H1 (cell line): Measurements from ENCODE around the gene CC2D1A. TPM values are rescaled to one million over a fixed set of nuclear protein-coding genes. Genes with fewer than 3 reads are reported as not detected.

Source experiments
- CTCF ChIA-PET: fragments of 300-600 bp; sonication (Branson Sonifier 250); formaldehyde crosslinking; loops from one replicate; lab custom pipeline; 2021; ENCODE audit not compliant: partially characterized antibody; lab: Charles Lee
- POLR2A ChIA-PET: fragments of 300-600 bp; sonication (Branson Sonifier 250); formaldehyde crosslinking; loops from one replicate; lab custom pipeline; 2021; ENCODE audit warnings: inconsistent platforms; ENCODE audit not compliant: partially characterized antibody; lab: Charles Lee
- DNase-seq, 2 experiments: peaks; one replicate each; pipeline versions ENCODE4 v3.0.0 to v3.0.0-alpha.2; 2010 to 2022; ENCODE audit warnings: low spot score in 2 of 2, low read depth in 1 of 2, mixed read lengths in 1 of 2
- FAIRE-seq: peaks from 2 replicates; lab custom pipeline; 2011; peaks lifted over from hg19 to GRCh38; lab: Jason Lieb, UNC
- H2AFZ ChIP-seq: 2 replicates; pipeline ENCODE4 v1.8.1; 2012; ENCODE audit warnings: low read length, inconsistent platforms
- H2AK5ac ChIP-seq: 2 replicates; pipeline ENCODE4 v1.6.1; 2013; ENCODE audit warnings: low read depth, low read length
- H2BK120ac ChIP-seq: replicated peaks from 2 replicates; pipeline ENCODE3; 2013; ENCODE audit warnings: low read depth, low read length, inconsistent platforms
- H2BK12ac ChIP-seq: 2 replicates; pipeline ENCODE4 v1.6.1; 2013; ENCODE audit warnings: low read depth, low read length
- H2BK15ac ChIP-seq: 2 replicates; pipeline ENCODE4 v1.6.1; 2013; ENCODE audit warnings: low read length
- H2BK20ac ChIP-seq: 2 replicates; pipeline ENCODE4 v1.6.1; 2013; ENCODE audit warnings: low read length
- H2BK5ac ChIP-seq: 2 replicates; pipeline ENCODE4 v1.6.1; 2013; ENCODE audit warnings: low read depth, low read length
- H3K14ac ChIP-seq: 2 replicates; pipeline ENCODE4 v1.6.1; 2013; ENCODE audit warnings: inconsistent platforms; ENCODE audit not compliant: insufficient read length
- H3K18ac ChIP-seq: 2 replicates; pipeline ENCODE4 v1.6.1; 2013; ENCODE audit warnings: low read length; ENCODE audit errors: extremely low read depth
- H3K23ac ChIP-seq: 2 replicates; pipeline ENCODE4 v1.6.1; 2013; ENCODE audit warnings: inconsistent platforms; ENCODE audit not compliant: insufficient read length
- H3K23me2 ChIP-seq: 2 replicates; pipeline ENCODE4 v1.6.1; 2013; ENCODE audit warnings: low read depth, low read length
- H3K27ac ChIP-seq: 2 replicates; pipeline ENCODE4 v1.6.1; 2011; ENCODE audit warnings: low read depth, low read length, inconsistent platforms
- H3K27me3 ChIP-seq, 4 experiments: replicated peaks in 1 of 4; 1 replicate in 1 of 4; 2 replicates in 3 of 4; pipeline versions ENCODE4 v1.6.1 to v1.8.1; 2011 to 2013; ENCODE audit warnings: low read length in 3 of 4, mild to moderate bottlenecking in 3 of 4, inconsistent platforms in 2 of 4, mixed read lengths in 2 of 4, moderate library complexity in 1 of 4; ENCODE audit not compliant: control insufficient read depth in 3 of 4, insufficient read depth in 3 of 4; ENCODE audit errors: extremely low read depth in 1 of 4
- H3K36me3 ChIP-seq, 4 experiments: 2 replicates each; pipeline versions ENCODE4 v1.6.1 to v1.8.1; 2011 to 2013; ENCODE audit warnings: mild to moderate bottlenecking in 4 of 4, low read length in 3 of 4, moderate library complexity in 2 of 4, control low read depth in 1 of 4, inconsistent platforms in 1 of 4; ENCODE audit not compliant: insufficient read depth in 4 of 4, control insufficient read depth in 2 of 4
- H3K4ac ChIP-seq: replicated peaks from 2 replicates; pipeline ENCODE3; 2013; ENCODE audit warnings: low read length, low read depth, mixed read lengths, inconsistent platforms; ENCODE audit not compliant: insufficient read length
- H3K4me1 ChIP-seq, 4 experiments: replicated peaks in 1 of 4; 1 replicate in 1 of 4; 2 replicates in 3 of 4; pipeline versions ENCODE4 v1.6.1 to v1.8.1; 2011 to 2013; ENCODE audit warnings: low read length in 3 of 4, inconsistent platforms in 2 of 4, mixed read lengths in 1 of 4; ENCODE audit not compliant: insufficient read depth in 4 of 4, control insufficient read depth in 3 of 4
- H3K4me2 ChIP-seq, 2 experiments: 2 replicates each; pipeline versions ENCODE4 v1.6.1 to v1.8.1; 2011 to 2013; ENCODE audit warnings: low read depth in 2 of 2, low read length in 2 of 2, control low read depth in 1 of 2, inconsistent platforms in 1 of 2, mild to moderate bottlenecking in 1 of 2; ENCODE audit not compliant: insufficient read depth in 1 of 2
- H3K4me3 ChIP-seq, 4 experiments: fragments of 200-600, 300-600 bp in 1 of 4; sonication (generic), shearing (Covaris generic), sonication (Bioruptor Twin) in 1 of 4; 2 replicates each; pipeline versions ENCODE4 v1.5.1 to v1.8.1; 2011 to 2016; ENCODE audit warnings: low read length in 4 of 4, low read depth in 3 of 4, control low read depth in 2 of 4, inconsistent platforms in 2 of 4, mild to moderate bottlenecking in 2 of 4, mixed read lengths in 1 of 4, moderate library complexity in 1 of 4; ENCODE audit not compliant: insufficient read depth in 2 of 4; ENCODE audit errors: extremely low read depth in 1 of 4
- H3K56ac ChIP-seq: replicated peaks from 2 replicates; pipeline ENCODE3; 2013; ENCODE audit warnings: low read depth, mild to moderate bottlenecking, mixed read lengths, low read length, inconsistent platforms; ENCODE audit not compliant: insufficient read length
- H3K79me1 ChIP-seq: 2 replicates; pipeline ENCODE4 v1.6.1; 2013; ENCODE audit warnings: low read depth, low read length, control low read depth
- H3K79me2 ChIP-seq, 2 experiments: 2 replicates each; pipeline versions ENCODE4 v1.6.1 to v1.8.1; 2012 to 2013; ENCODE audit warnings: low read length in 2 of 2, mild to moderate bottlenecking in 2 of 2, inconsistent platforms in 1 of 2; ENCODE audit not compliant: insufficient read depth in 2 of 2, control insufficient read depth in 1 of 2
- H3K9ac ChIP-seq, 4 experiments: replicated peaks in 1 of 4; 1 replicate in 1 of 4; 2 replicates in 3 of 4; pipeline versions ENCODE4 v1.6.1 to v1.8.1; 2011 to 2013; ENCODE audit warnings: low read depth in 3 of 4, low read length in 3 of 4, control low read depth in 2 of 4, mild to moderate bottlenecking in 2 of 4, moderate library complexity in 2 of 4, inconsistent platforms in 1 of 4; ENCODE audit errors: extremely low read depth in 1 of 4
- H3K9me3 ChIP-seq, 2 experiments: 2 replicates each; pipeline versions ENCODE4 v1.6.1 to v1.8.1; 2012 to 2013; ENCODE audit warnings: mild to moderate bottlenecking in 2 of 2, moderate library complexity in 2 of 2, control low read depth in 1 of 2, inconsistent platforms in 1 of 2, low read depth in 1 of 2, low read length in 1 of 2, mixed read lengths in 1 of 2; ENCODE audit not compliant: insufficient read depth in 2 of 2
- H4K20me1 ChIP-seq, 2 experiments: replicated peaks in 1 of 2; 2 replicates each; pipeline versions ENCODE3 to v1.8.1; 2011 to 2013; ENCODE audit warnings: inconsistent platforms in 2 of 2, low read length in 2 of 2, mild to moderate bottlenecking in 1 of 2; ENCODE audit not compliant: insufficient read depth in 2 of 2, control insufficient read depth in 1 of 2
- H4K5ac ChIP-seq: 2 replicates; pipeline ENCODE4 v1.6.1; 2013; ENCODE audit warnings: low read length, low read depth, mixed read lengths, inconsistent platforms; ENCODE audit not compliant: insufficient read length
- H4K8ac ChIP-seq: 2 replicates; pipeline ENCODE4 v1.8.0; 2013; ENCODE audit warnings: mild to moderate bottlenecking, moderate library complexity, low read length, inconsistent platforms; ENCODE audit not compliant: insufficient read depth; ENCODE audit errors: extremely low read depth
- H4K91ac ChIP-seq: replicated peaks from 2 replicates; pipeline ENCODE3; 2013; ENCODE audit warnings: low read length, mixed read lengths, inconsistent platforms; ENCODE audit not compliant: insufficient read length
- EP300 ChIP-seq, 2 experiments: IDR thresholded peaks; 1 replicate in 1 of 2; 2 replicates in 1 of 2; pipeline ENCODE4 v1.6.1; 2011 to 2012; ENCODE audit warnings: low read depth in 2 of 2, low read length in 2 of 2, mild to moderate bottlenecking in 2 of 2, borderline replicate concordance in 1 of 2, inconsistent platforms in 1 of 2, moderate library complexity in 1 of 2
- HDAC2 ChIP-seq, 2 experiments: fragments of 300-600 bp in 1 of 2; sonication (generic) in 1 of 2; IDR thresholded peaks; 2 replicates each; pipeline ENCODE4 v1.6.1; 2011 to 2012; ENCODE audit warnings: low read depth in 2 of 2, low read length in 2 of 2, mild to moderate bottlenecking in 2 of 2, moderate library complexity in 2 of 2, borderline replicate concordance in 1 of 2, inconsistent platforms in 1 of 2
- RAD21 ChIP-seq, 2 experiments: IDR thresholded peaks in 1 of 2; conservative IDR thresholded peaks in 1 of 2; 2 replicates each; pipeline ENCODE4 v1.6.1; 2011; ENCODE audit warnings: low read depth in 2 of 2, low read length in 2 of 2, improper control_type of control experiment in 1 of 2, inconsistent platforms in 1 of 2, mild to moderate bottlenecking in 1 of 2, moderate library complexity in 1 of 2
- RBBP5 ChIP-seq: IDR thresholded peaks from 2 replicates; pipeline ENCODE4 v1.7.1; 2012; ENCODE audit warnings: low read depth, mild to moderate bottlenecking, inconsistent platforms, low read length, moderate library complexity, borderline replicate concordance
- RNF2 ChIP-seq: fragments of 200-900, 300-1000 bp; sonication (generic); IDR thresholded peaks from 2 replicates; pipeline ENCODE4 v1.7.1; 2016; ENCODE audit warnings: borderline replicate concordance, low read depth, mild to moderate bottlenecking, antibody characterized with exemption, low read length; ENCODE audit not compliant: poor library complexity, severe bottlenecking; ENCODE audit errors: missing control alignments
- SIRT6 ChIP-seq: IDR thresholded peaks from one replicate; pipeline ENCODE4 v1.7.1; 2012; ENCODE audit warnings: low read length, inconsistent platforms
- SP1 ChIP-seq: IDR thresholded peaks from 2 replicates; pipeline ENCODE4 v1.6.1; 2011; ENCODE audit warnings: low read depth, low read length
- SP2 ChIP-seq: IDR thresholded peaks from 2 replicates; pipeline ENCODE4 v1.6.1; 2012; ENCODE audit warnings: mild to moderate bottlenecking, low read length, inconsistent platforms
- SUZ12 ChIP-seq: fragments of 200-600 bp; sonication (generic); IDR thresholded peaks from 2 replicates; pipeline ENCODE4 v1.6.1; 2012; ENCODE audit warnings: mild to moderate bottlenecking, inconsistent platforms, low read length, moderate library complexity, mixed read lengths
- WGBS, 2 experiments: shearing (Covaris generic) in 1 of 2; methylation state at CpG; one replicate each; pipeline versions ENCODE4 v1.1.6 to v1.1.7; 2013 to 2015; ENCODE audit warnings: low lambda C conversion rate in 2 of 2, mixed read lengths in 2 of 2, inconsistent platforms in 1 of 2, low coverage in 1 of 2, missing lambda C conversion rate in 1 of 2; ENCODE audit not compliant: insufficient replicate concordance in 2 of 2, insufficient coverage in 1 of 2, insufficient read length in 1 of 2; ENCODE audit errors: extremely low coverage in 1 of 2, missing lambda C conversion rate in 1 of 2; 5-methylcytosine and 5-hydroxymethylcytosine counted together
- polyA plus RNA-seq, 7 experiments: library from polyadenylated mRNA; depleted of rRNA in 3 of 7; stranded (reverse) in 5 of 7; unstranded in 2 of 7; fragments of >200 nt in 5 of 7; fragments of 200-250 nt in 2 of 7; gene quantifications; 1 replicate in 5 of 7; 2 replicates in 1 of 7; 4 replicates in 1 of 7; pipeline versions ENCODE4 v1.2.1 to v1.2.3, GENCODE V29; 2011 to 2013; ENCODE audit warnings: missing spikeins in 2 of 7, mixed read lengths in 2 of 7
- total RNA-seq: library from RNA; stranded (reverse); fragmentation: NEBNext Ultra II Directional; extraction: Animal tissue kit (Norgen Biotek cat#: 25700); gene quantifications from 2 replicates; pipeline ENCODE4 v1.2.1, GENCODE V29; 2021

The CC2D1A gene
- total and polyA plus RNA-seq, 2 of the 8 experiments (the other 6 are each of a cell fraction or from before 2014, with no cell fraction given) = 12.5 to 33.0 TPM

DNA sequence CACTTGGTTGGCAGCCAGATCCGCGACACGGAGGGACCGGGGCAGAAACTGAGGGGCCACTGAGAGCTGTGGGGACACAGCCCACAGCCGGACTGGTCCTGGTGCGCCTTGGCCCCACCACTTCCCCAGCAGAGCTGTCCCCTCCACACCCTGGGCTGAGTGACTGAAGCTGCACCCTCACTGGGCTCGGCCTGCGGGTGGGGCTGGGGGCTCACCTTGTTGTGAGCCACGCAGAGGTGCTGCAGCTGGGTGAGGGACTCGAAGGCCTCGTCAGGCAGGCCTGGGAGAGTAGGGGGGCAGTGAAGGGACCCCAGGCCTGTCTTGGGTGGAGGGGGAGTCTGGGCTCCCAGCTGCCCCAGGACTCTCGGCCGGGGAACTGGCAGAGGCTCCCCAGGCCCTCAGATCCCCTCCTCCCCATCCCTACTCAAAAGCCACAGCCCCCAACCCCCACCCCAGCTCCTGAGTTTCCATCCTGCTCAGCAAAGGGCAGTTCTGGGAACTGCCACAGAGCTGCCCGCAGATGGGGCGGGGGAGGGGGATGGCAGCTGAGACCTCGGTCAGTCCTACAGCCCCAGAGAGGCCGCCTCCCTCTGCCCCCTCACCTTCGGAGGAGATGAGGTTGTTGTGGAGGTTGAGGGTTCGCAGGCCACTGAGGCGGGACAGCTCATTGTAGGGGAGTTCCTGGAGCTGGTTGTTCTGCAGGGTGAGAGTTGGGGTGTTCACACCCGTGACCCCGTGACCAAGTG, 29.9 kb downstream of the CC2D1A start:
- peaks cover 0 to 6% of the 10 kb centered on the region in 2 experiments for H4K20me1 ChIP-seq
- no peak for DNase-seq
- TF ChIP-seq SP1 (peak; percentile 49; the same call in 1 of the 2 replicates), EP300 (IDR thresholded peaks at IDR 0.05; ENCODE audit: borderline replicate concordance in 1 of 2, low read depth in 2 of 2, low read length in 2 of 2) (no peak), RAD21 (IDR thresholded peaks at IDR 0.05 in 1 of 2, conservative IDR thresholded peaks at IDR 0.05 in 1 of 2; ENCODE audit: low read depth in 2 of 2, low read length in 2 of 2) (no peak; a peak in 1 of 4 replicates), SIRT6 (no peak), RNF2 (no peak), HDAC2 (IDR thresholded peaks at IDR 0.05; ENCODE audit: borderline replicate concordance in 1 of 2, low read depth in 2 of 2, low read length in 2 of 2) (no peak), SUZ12 (no peak), SP2 (no peak), RBBP5 (peak; percentile 20; the same call in 1 of the 2 replicates)

More for the DNA sequence above, 29.9 kb downstream of the CC2D1A start:
- Histone ChIP-seq H3K56ac (no peak overlapping the region), H3K79me1 (peaks cover 3% of the 10 kb centered on the region; the same call in 1 of the 2 replicates), H3K9me3 (no peaks in the 10 kb centered on the region), H3K4ac (no peak overlapping the region), H3K27me3 (peaks cover 0 to 2% (median 0%) of the 10 kb centered on the region in 4 experiments; a peak in 1 of 7 replicates), H2BK120ac (no peak overlapping the region), H3K4me2 (peak overlapping the region; percentile 17 to 34; a peak in 2 of 4 replicates), H3K23me2 (peaks cover 14% of the 10 kb centered on the region; the same call in 1 of the 2 replicates), H2AFZ (no peak overlapping the region), H4K5ac (peak overlapping the region; percentile 54), H3K79me2 (no peaks in the 10 kb centered on the region), H2BK12ac (peak overlapping the region; percentile 29; the same call in 1 of the 2 replicates), H3K18ac (peak overlapping the region; percentile 44), H3K4me3 (no peak overlapping the region), H3K9ac (peak overlapping the region in 1 of 4 experiments; percentile 36; a peak in 2 of 7 replicates), H2BK20ac (no peak overlapping the region), H3K14ac (no peak overlapping the region), H2BK5ac (peak overlapping the region; percentile 82), H4K91ac (peak overlapping the region; percentile 54), H4K8ac (peak overlapping the region; percentile 66), H3K4me1 (peaks cover 3 to 34% (median 19%) of the 10 kb centered on the region in 4 experiments), H3K36me3 (0 out of 8 replicates have a peak, but pooled peaks cover 0 to 2% (median 0%) of the 10 kb centered on the region in 4 experiments), H2AK5ac (no peak overlapping the region), H2BK15ac (peak overlapping the region; percentile 66), H3K27ac (no peak overlapping the region), H3K23ac (no peak overlapping the region)
- ChIA-PET POLR2A (interaction anchor here (0.6 to 1.6 kb wide), 14 partner anchors 14 to 121 kb away, joined by 3 to 9 read pairs (median 3); partner anchors contain the start of gene DCAF15), CTCF (interaction anchor here (0.6 to 1.8 kb wide), 10 partner anchors 9 to 170 kb away, joined by 3 to 6 read pairs (median 4); partner anchors contain the start of gene MISP3)
- no peak for FAIRE-seq
- 78% methylated on average over 18 of the region's 22 CpGs; no CpG with 5 or more reads in 1 of the 2 experiments for WGBS, 2 experiments
